A549 (cell line): ENCODE results near the gene BTBD10. TPM values are rescaled to one million over a fixed set of nuclear protein-coding genes. Genes with fewer than 3 reads are reported as not detected.

ENCODE experiments used
- BCL3 ChIP-seq: fragments of >200 bp; sonication (Bioruptor Twin); formaldehyde crosslinking; IDR thresholded peaks from 3 replicates; pipeline ENCODE4 v1.6.1; 2016
- BHLHE40 ChIP-seq: IDR thresholded peaks from 2 replicates; pipeline ENCODE4 v1.6.1; 2012; ENCODE audit warnings: low read depth, low read length, inconsistent platforms
- CBX2 ChIP-seq: fragments of 200-600 bp; sonication (generic); IDR thresholded peaks from 2 replicates; pipeline ENCODE4 v1.6.1; 2016; ENCODE audit warnings: low read depth, mild to moderate bottlenecking, borderline replicate concordance
- CEBPB ChIP-seq, 2 experiments: fragments of >200 bp in 1 of 2; sonication (Bioruptor Twin) in 1 of 2; formaldehyde crosslinking in 1 of 2; IDR thresholded peaks; 2 replicates each; pipeline ENCODE4 v1.6.1; 2012 to 2016
- E2F6 ChIP-seq: IDR thresholded peaks from 2 replicates; pipeline ENCODE4 v1.6.1; 2012; ENCODE audit warnings: low read depth, borderline replicate concordance
- EHF ChIP-seq: fragments of 250-450 bp; sonication (Bioruptor Pico); IDR thresholded peaks from 2 replicates; pipeline ENCODE4 v1.5.0; 2020; ENCODE audit warnings: mild to moderate bottlenecking
- ELK1 ChIP-seq: fragments of 150-350 bp; IDR thresholded peaks from 2 replicates; pipeline ENCODE4 v1.6.1; 2014; ENCODE audit warnings: low read depth, mild to moderate bottlenecking, low read length
- EP300 ChIP-seq, 2 experiments: fragments of >200 bp; sonication (Bioruptor Twin); formaldehyde crosslinking; IDR thresholded peaks; 2 replicates in 1 of 2; 3 replicates in 1 of 2; pipeline ENCODE4 v1.6.1; 2016 to 2017
- FOSB ChIP-seq: fragments of 250-450 bp; sonication (Bioruptor Pico); IDR thresholded peaks from 2 replicates; pipeline ENCODE4 v1.5.0; 2020; ENCODE audit warnings: mild to moderate bottlenecking, moderate library complexity
- FOXS1 ChIP-seq: fragments of 250-450 bp; sonication (Bioruptor Pico); IDR thresholded peaks from 2 replicates; pipeline ENCODE4 v1.5.0; 2020; ENCODE audit warnings: mild to moderate bottlenecking, moderate library complexity
- GATA3 ChIP-seq: IDR thresholded peaks from 2 replicates; pipeline ENCODE4 v1.6.1; 2012; ENCODE audit warnings: borderline replicate concordance
- HEYL ChIP-seq: fragments of 250-450 bp; sonication (Bioruptor Pico); IDR thresholded peaks from 2 replicates; pipeline ENCODE4 v1.8.0; 2021; ENCODE audit warnings: mild to moderate bottlenecking, moderate library complexity
- HMGXB4 ChIP-seq: fragments of 250-450 bp; sonication (Bioruptor Pico); IDR thresholded peaks from 2 replicates; pipeline ENCODE4 v1.5.0; 2021; ENCODE audit warnings: mild to moderate bottlenecking, moderate library complexity, borderline replicate concordance
- JUN ChIP-seq, 2 experiments: fragments of >200 bp; sonication (Bioruptor Twin); formaldehyde crosslinking; IDR thresholded peaks; 2 replicates in 1 of 2; 3 replicates in 1 of 2; pipeline ENCODE4 v1.6.1; 2016 to 2017
- JUNB ChIP-seq: fragments of >200 bp; sonication (Bioruptor Twin); formaldehyde crosslinking; IDR thresholded peaks from 2 replicates; pipeline ENCODE4 v1.6.1; 2016
- KDM1A ChIP-seq: fragments of 200-600 bp; sonication (generic); IDR thresholded peaks from 2 replicates; pipeline ENCODE4 v1.6.1; 2016; ENCODE audit warnings: low read depth, mild to moderate bottlenecking
- KDM5A ChIP-seq: fragments of 200-600 bp; sonication (generic); IDR thresholded peaks from 2 replicates; pipeline ENCODE4 v1.6.1; 2016; ENCODE audit warnings: antibody characterized with exemption, mild to moderate bottlenecking
- MAFK ChIP-seq: fragments of 450-650 bp; IDR thresholded peaks from 2 replicates; pipeline ENCODE4 v1.6.1; 2014; ENCODE audit not compliant: partially characterized antibody
- MAZ ChIP-seq: fragments of 150-350 bp; IDR thresholded peaks from 2 replicates; pipeline ENCODE4 v1.6.1; 2014; ENCODE audit warnings: antibody characterized with exemption, low read depth, low read length, borderline replicate concordance
- NFE2L2 ChIP-seq: fragments of 150-350 bp; conservative IDR thresholded peaks from 2 replicates; pipeline ENCODE4 v1.6.1; 2014; ENCODE audit warnings: low read length
- NPAS2 ChIP-seq: fragments of 250-450 bp; sonication (Bioruptor Pico); IDR thresholded peaks from 2 replicates; pipeline ENCODE4 v1.8.0; 2022; ENCODE audit warnings: mild to moderate bottlenecking, moderate library complexity, borderline replicate concordance
- PHF8 ChIP-seq: fragments of 200-600 bp; sonication (generic); IDR thresholded peaks from 2 replicates; pipeline ENCODE4 v1.6.1; 2016; ENCODE audit warnings: low read depth, mild to moderate bottlenecking, antibody characterized with exemption, moderate library complexity, borderline replicate concordance
- POLR2A ChIP-seq: IDR thresholded peaks from 2 replicates; pipeline ENCODE4 v1.6.1; 2012; ENCODE audit warnings: mild to moderate bottlenecking, low read length
- POLR2AphosphoS2 ChIP-seq: conservative IDR thresholded peaks from 2 replicates; pipeline ENCODE4 v1.6.1; 2012; ENCODE audit warnings: low read length, improper control_type of control experiment, inconsistent platforms
- RARB ChIP-seq: fragments of 250-450 bp; sonication (Bioruptor Pico); IDR thresholded peaks from 2 replicates; pipeline ENCODE4 v1.8.0; 2021; ENCODE audit warnings: mild to moderate bottlenecking, moderate library complexity
- RFX5 ChIP-seq: fragments of 450-650 bp; IDR thresholded peaks from 2 replicates; pipeline ENCODE4 v1.7.1; 2014; ENCODE audit warnings: antibody characterized with exemption, mild to moderate bottlenecking, moderate library complexity
- RNF2 ChIP-seq: fragments of 200-600 bp; sonication (generic); IDR thresholded peaks from 2 replicates; pipeline ENCODE4 v1.6.1; 2016; ENCODE audit warnings: low read depth, mild to moderate bottlenecking, antibody characterized with exemption, moderate library complexity, borderline replicate concordance
- SREBF2 ChIP-seq: fragments of 450-650 bp; IDR thresholded peaks from 2 replicates; pipeline ENCODE4 v1.6.1; 2014; ENCODE audit warnings: mild to moderate bottlenecking, moderate library complexity
- TFCP2L1 ChIP-seq: fragments of 250-450 bp; sonication (Bioruptor Pico); IDR thresholded peaks from 2 replicates; pipeline ENCODE4 v1.5.0; 2021; ENCODE audit warnings: mild to moderate bottlenecking
- TP53 ChIP-seq: fragments of 250-450 bp; sonication (Bioruptor Pico); IDR thresholded peaks from 2 replicates; pipeline ENCODE4 v1.5.0; 2021; ENCODE audit warnings: mild to moderate bottlenecking, moderate library complexity
- USF2 ChIP-seq: fragments of 450-650 bp; IDR thresholded peaks from 2 replicates; pipeline ENCODE4 v1.6.1; 2014; ENCODE audit warnings: antibody characterized with exemption
- ZNF302 ChIP-seq: fragments of 250-450 bp; sonication (Bioruptor Pico); IDR thresholded peaks from 2 replicates; pipeline ENCODE4 v1.9.0; 2021; ENCODE audit warnings: inconsistent platforms, mild to moderate bottlenecking, moderate library complexity
- polyA plus RNA-seq, 4 experiments: library from polyadenylated mRNA; depleted of rRNA in 3 of 4; stranded (reverse); fragments of >200 nt; fragmentation: RNase III in 1 of 4; extraction: RNeasy Plus Mini Kit Qiagen cat#74134 plus additional on column Dnase treatment in 1 of 4; gene quantifications; 2 replicates in 3 of 4; 3 replicates in 1 of 4; pipeline ENCODE4 v1.2.3, GENCODE V29; 2011 to 2017

Gene BTBD10
- polyA plus RNA-seq, 2 of the 4 experiments (the other 2 are of a cell fraction): 33.7 to 54.2 TPM

- TF ChIP-seq E2F6: peak; percentile 28; the same call in 1 of the 2 replicates
- peak; percentile 85 for TF ChIP-seq TP53
- no peak for TF ChIP-seq RFX5
- TF ChIP-seq EHF: peak; percentile 87; the same call in 1 of the 2 replicates
- no peak for TF ChIP-seq USF2
- TF ChIP-seq BHLHE40: no peak
- TF ChIP-seq GATA3: 0 out of 2 replicates have a peak, but pooled peaks have one; percentile 13
- peak; percentile 73 for TF ChIP-seq FOXS1
- no peak for TF ChIP-seq HMGXB4 (CRISPR knock-in tag)
- TF ChIP-seq CBX2: no peak
- TF ChIP-seq MAZ: no peak
- no peak; the same call in 1 of the 2 replicates for TF ChIP-seq TFCP2L1 (CRISPR knock-in tag)
- no peak for TF ChIP-seq SREBF2
- no peak for TF ChIP-seq POLR2AphosphoS2
- peak; percentile 78; the same call in 1 of the 2 replicates for TF ChIP-seq HEYL (CRISPR knock-in tag)
- TF ChIP-seq KDM5A: no peak
- no peak for TF ChIP-seq BCL3
- peak; percentile 100 for TF ChIP-seq MAFK
- TF ChIP-seq JUNB: no peak
- no peak for TF ChIP-seq RNF2
- 0 out of 2 replicates have a peak, but pooled peaks have one; percentile 66 for TF ChIP-seq KDM1A
- peak; percentile 47 for TF ChIP-seq RARB (CRISPR knock-in tag)
- 0 out of 4 replicates have a peak, but pooled peaks of 1 of the 2 experiments have one; percentile 1 for TF ChIP-seq CEBPB (IDR thresholded peaks at IDR 0.05)
- TF ChIP-seq FOSB (CRISPR knock-in tag): peak; percentile 94
- peak; percentile 99 for TF ChIP-seq NFE2L2
- TF ChIP-seq ELK1: no peak
- no peak for TF ChIP-seq NPAS2 (CRISPR knock-in tag)
- peak; percentile 90 for TF ChIP-seq ZNF302
- TF ChIP-seq EP300 (IDR thresholded peaks at IDR 0.05): no peak
- TF ChIP-seq POLR2A: no peak
- no peak for TF ChIP-seq PHF8
- peak in 1 of 2 experiments; percentile 23; a peak in 3 of 5 replicates for TF ChIP-seq JUN (IDR thresholded peaks at IDR 0.05)
Observed at GRCh38 chr11:13338427-13339069, 124.5 kb downstream of the BTBD10 start (continued).
